Fibroblast of lung (primary cell): ENCODE results near the gene ARID1B.

ENCODE experiments used
- CTCF ChIP-seq, 2 donors: IDR thresholded peaks in 1 of 2; conservative IDR thresholded peaks in 1 of 2; 1 replicate in 1 of 2; 2 replicates in 1 of 2; pipeline ENCODE4 v1.5.1; 2011 to 2012; ENCODE audit warnings: low read length in 2 of 2, control low read depth in 1 of 2, inconsistent platforms in 1 of 2, low read depth in 1 of 2, mild to moderate bottlenecking in 1 of 2
- EZH2 ChIP-seq: IDR thresholded peaks from 2 replicates; pipeline ENCODE4 v1.5.1; 2012; ENCODE audit warnings: low read length, control low read depth, mild to moderate bottlenecking; ENCODE audit errors: missing control alignments

GRCh38 chr6:156862711-156863110, 85.5 kb downstream of the ARID1B start:
- TF ChIP-seq CTCF (conservative IDR thresholded peaks at IDR 0.05 in 1 of 2, IDR thresholded peaks at IDR 0.05 in 1 of 2; ENCODE audit: low read depth in 1 of 2, low read length in 2 of 2) (no peak), EZH2 (no peak)
